Measurements from ENCODE around the gene OSBP2.

OSBP2 gene

GRCh38 chr22:30821381-30821780 is 126.7 kb downstream of the OSBP2 start:
- H3K4me1 ChIP-seq: peaks cover 0 to 13% (median 11%) of the 10 kb centered on the region in 4 donors
- H3K9me3 ChIP-seq: no peaks in the 10 kb centered on the region
- peaks cover 0 to 72% of the 10 kb centered on the region in 2 donors for H3K27me3 ChIP-seq
- no peaks in the 10 kb centered on the region for H3K36me3 ChIP-seq
- no peak for TF ChIP-seq CTCF (IDR thresholded peaks at IDR 0.05)
- no peak overlapping the region for H3K4me3 ChIP-seq
- H3K27ac ChIP-seq: no peak overlapping the region
- intact Hi-C loops (cut with DNase I; ENCODE audit: low total_unique reads): no loop called here
- peak in 1 of 2 donors; percentile 43 for DNase-seq

- TF ChIP-seq CTCF (IDR thresholded peaks at IDR 0.05): no peak
- peaks cover 0 to 13% (median 11%) of the 10 kb centered on the region in 4 donors for H3K4me1 ChIP-seq
- no peak overlapping the region for H3K27ac ChIP-seq
- H3K27me3 ChIP-seq: peaks cover 0 to 77% of the 10 kb centered on the region in 2 donors
- no peaks in the 10 kb centered on the region for H3K36me3 ChIP-seq
- no peaks in the 10 kb centered on the region for H3K9me3 ChIP-seq
- H3K4me3 ChIP-seq: no peak overlapping the region
- DNase-seq: peak in 1 of 2 donors; percentile 46
- intact Hi-C loops (cut with DNase I; ENCODE audit: low total_unique reads): no loop called here
These were observed 127.2 kb downstream of the OSBP2 start for GRCh38 chr22:30821863-30822215.

- H3K4me1 ChIP-seq: peaks cover 0 to 13% (median 11%) of the 10 kb centered on the region in 4 donors
- intact Hi-C loops (cut with DNase I; ENCODE audit: low total_unique reads): no loop called here
- no peaks in the 10 kb centered on the region for H3K9me3 ChIP-seq
- H3K27me3 ChIP-seq: peaks cover 0 to 79% of the 10 kb centered on the region in 2 donors
- peak overlapping the region; percentile 1 to 36 for H3K4me3 ChIP-seq
- H3K36me3 ChIP-seq: no peaks in the 10 kb centered on the region
- no peak overlapping the region for H3K27ac ChIP-seq
- peak in 1 of 2 donors; percentile 49 for DNase-seq
- TF ChIP-seq CTCF (IDR thresholded peaks at IDR 0.05): no peak
These were observed 127.7 kb downstream of the OSBP2 start for GRCh38 chr22:30822216-30823014.

- Histone ChIP-seq H3K4me1 (peaks cover 0 to 13% (median 11%) of the 10 kb centered on the region in 4 donors), H3K9me3 (no peaks in the 10 kb centered on the region), H3K27me3 (peaks cover 0 to 78% of the 10 kb centered on the region in 2 donors), H3K27ac (no peak overlapping the region), H3K36me3 (no peaks in the 10 kb centered on the region), H3K4me3 (no peak overlapping the region)
- no peak for TF ChIP-seq CTCF (IDR thresholded peaks at IDR 0.05)
- intact Hi-C loops (cut with DNase I; ENCODE audit: low total_unique reads): no loop called here
- DNase-seq: peak in 1 of 2 donors; percentile 23
These were observed 128.3 kb downstream of the OSBP2 start for GRCh38 chr22:30823015-30823370.

- intact Hi-C loops (cut with DNase I; ENCODE audit: low total_unique reads): no loop called here
- Histone ChIP-seq H3K27me3 (peaks cover 0 to 82% of the 10 kb centered on the region in 2 donors), H3K27ac (no peak overlapping the region), H3K4me1 (peaks cover 0 to 13% (median 11%) of the 10 kb centered on the region in 4 donors), H3K36me3 (no peaks in the 10 kb centered on the region), H3K4me3 (no peak overlapping the region), H3K9me3 (no peaks in the 10 kb centered on the region)
- DNase-seq: peak in 1 of 2 donors; percentile 25
- TF ChIP-seq CTCF (IDR thresholded peaks at IDR 0.05): no peak
These were observed 129.4 kb downstream of the OSBP2 start for GRCh38 chr22:30824096-30824495.
